HepG2 (cell line): ENCODE data around the gene WWTR1. TPM values are rescaled to one million over a fixed set of nuclear protein-coding genes. Genes with fewer than 3 reads are reported as not detected.

Experiments used
- ATAC-seq: fragments of 200-7000 bp; cut with Tn5 transposase; 3 replicates; pipeline ENCODE4 v1.9.1; 2020; ENCODE audit warnings: mild to moderate bottlenecking, moderate library complexity
- BruUV-seq: library from RNA; stranded (reverse); fragments of 400-500 nt; replicated peaks from 2 replicates; lab custom pipeline; 2021; lab: Mats Ljungman, UMichigan
- CTCF ChIA-PET: fragments of 300-600 bp; formaldehyde crosslinking; extraction: SDS; loops from one replicate; lab custom pipeline; 2021; ENCODE audit warnings: low total read pairs, inconsistent platforms, low intra/inter-chr PET ratio; lab: Yijun Ruan, JAX
- POLR2A ChIA-PET: fragments of 350-600 bp; sonication (Branson Sonifier 250); formaldehyde crosslinking; loops from one replicate; lab custom pipeline; 2020; ENCODE audit warnings: antibody characterized with exemption, inconsistent platforms; lab: Yijun Ruan, JAX
- DNase-seq: peaks from one replicate; pipeline ENCODE4 v3.0.0-alpha.2; 2015; ENCODE audit warnings: low spot score
- FAIRE-seq: peaks from 3 replicates; lab custom pipeline; 2011; peaks lifted over from hg19 to GRCh38; lab: Jason Lieb, UNC
- H2AFZ ChIP-seq: one replicate; pipeline ENCODE4 v1.6.1; 2011; ENCODE audit warnings: low read length, inconsistent platforms
- H3K27ac ChIP-seq: fragments of 300-600 bp; 3 replicates; pipeline ENCODE4 v1.8.0; 2011; ENCODE audit warnings: mixed run types, mild to moderate bottlenecking, mixed read lengths, low read length, inconsistent platforms; ENCODE audit not compliant: insufficient read depth; ENCODE audit errors: extremely low read length
- H3K27me3 ChIP-seq, 2 experiments: fragments of 200-600 bp in 1 of 2; 2 replicates in 1 of 2; 3 replicates in 1 of 2; pipeline versions ENCODE4 v1.6.0 to v1.8.0; 2011; ENCODE audit warnings: low read length in 2 of 2, mild to moderate bottlenecking in 2 of 2, moderate library complexity in 2 of 2, inconsistent platforms in 1 of 2; ENCODE audit not compliant: insufficient read depth in 2 of 2, control insufficient read depth in 1 of 2
- H3K36me3 ChIP-seq, 2 experiments: fragments of 200-600 bp in 1 of 2; replicated peaks in 1 of 2; 2 replicates in 1 of 2; 3 replicates in 1 of 2; pipeline versions ENCODE4 v1.5.1 to v1.8.0; 2011; ENCODE audit warnings: low read length in 2 of 2, inconsistent platforms in 1 of 2; ENCODE audit not compliant: insufficient read depth in 2 of 2, control insufficient read depth in 1 of 2
- H3K4me1 ChIP-seq: 2 replicates; pipeline ENCODE4 v1.5.1; 2012; ENCODE audit warnings: low read length, inconsistent platforms; ENCODE audit not compliant: insufficient read depth
- H3K4me2 ChIP-seq: 2 replicates; pipeline ENCODE4 v1.6.0; 2011; ENCODE audit warnings: low read depth, low read length, inconsistent platforms
- H3K4me3 ChIP-seq, 3 experiments: fragments of 200-600 bp in 1 of 3; sonication (generic), shearing (Covaris generic) in 1 of 3; replicated peaks in 1 of 3; 2 replicates each; pipeline ENCODE4 v1.5.1; 2011 to 2016; ENCODE audit warnings: low read length in 3 of 3, inconsistent platforms in 2 of 3, low read depth in 2 of 3, mild to moderate bottlenecking in 2 of 3, control low read depth in 1 of 3, mixed read lengths in 1 of 3; ENCODE audit not compliant: insufficient read depth in 1 of 3
- H3K79me2 ChIP-seq: one replicate; pipeline ENCODE4 v1.6.1; 2011; ENCODE audit warnings: low read length, inconsistent platforms; ENCODE audit not compliant: insufficient read depth
- H3K9ac ChIP-seq: 2 replicates; pipeline ENCODE4 v1.6.0; 2011; ENCODE audit warnings: mild to moderate bottlenecking, low read depth, low read length, inconsistent platforms; ENCODE audit not compliant: insufficient read depth
- H3K9me3 ChIP-seq: 2 replicates; pipeline ENCODE4 v1.5.1; 2012; ENCODE audit warnings: mild to moderate bottlenecking, low read length
- H4K20me1 ChIP-seq: 2 replicates; pipeline ENCODE4 v1.6.0; 2011; ENCODE audit warnings: inconsistent platforms, mild to moderate bottlenecking, low read length, moderate library complexity; ENCODE audit not compliant: insufficient read depth
- ETV5 ChIP-seq: IDR thresholded peaks from 2 replicates; pipeline ENCODE4 v1.6.1; 2018; ENCODE audit warnings: missing biosample characterization, missing genetic modification reagents, inconsistent platforms, borderline replicate concordance
- GABPA ChIP-seq, 2 experiments: IDR thresholded peaks; 2 replicates each; pipeline ENCODE4 v1.6.1; 2011 to 2016; ENCODE audit warnings: low read depth in 2 of 2, low read length in 1 of 2, missing biosample characterization in 1 of 2, missing genetic modification characterization in 1 of 2
- GZF1 ChIP-seq: sonication (generic); formaldehyde crosslinking; IDR thresholded peaks from 2 replicates; pipeline ENCODE4 v1.5.1; 2020; ENCODE audit warnings: mild to moderate bottlenecking, missing genetic modification reagents
- NR2C2 ChIP-seq: sonication (generic); formaldehyde crosslinking; IDR thresholded peaks from 2 replicates; pipeline ENCODE4 v1.4.0; 2020; ENCODE audit warnings: missing genetic modification reagents, mild to moderate bottlenecking, moderate library complexity, borderline replicate concordance
- RARA ChIP-seq: IDR thresholded peaks from 2 replicates; pipeline ENCODE4 v1.6.1; 2016; ENCODE audit warnings: missing genetic modification reagents, missing compliant biosample characterization
- TRIM22 ChIP-seq: fragments of 450-650 bp; IDR thresholded peaks from 2 replicates; pipeline ENCODE4 v1.6.1; 2017
- XBP1 ChIP-seq: sonication (generic); formaldehyde crosslinking; IDR thresholded peaks from 2 replicates; pipeline ENCODE4 v1.5.0; 2020; ENCODE audit warnings: missing genetic modification reagents
- ZNF3 ChIP-seq: IDR thresholded peaks from 2 replicates; pipeline ENCODE4 v1.7.0; 2017; ENCODE audit warnings: inconsistent platforms
- ZNF878 ChIP-seq: sonication (generic); formaldehyde crosslinking; IDR thresholded peaks from 2 replicates; pipeline ENCODE4 v1.8.1; 2023; ENCODE audit warnings: mild to moderate bottlenecking, missing genetic modification reagents, moderate library complexity
- WGBS: methylation state at CpG from one replicate; pipeline ENCODE4 v1.1.6; 2017; ENCODE audit warnings: low lambda C conversion rate; 5-methylcytosine and 5-hydroxymethylcytosine counted together
- in situ Hi-C: cut with HindIII; loops from 2 replicates; pipeline ENCODE4 v1.10.0; 2017; ENCODE audit warnings: low pct_unique_long_range_greater_than_20kb; ENCODE audit not compliant: extremely low pct_ligation_motif_present
- intact Hi-C: fragments of 100-400 bp; cut with micrococcal nuclease; formaldehyde crosslinking; loops from one replicate; pipeline ENCODE4 v1.10.0; 2022; ENCODE audit not compliant: unreplicated experiment
- polyA plus RNA-seq, 8 experiments: library from polyadenylated mRNA; depleted of rRNA in 3 of 8; stranded (reverse) in 7 of 8; unstranded in 1 of 8; fragments of >200 nt; fragmentation: Illumina TruSeq in 4 of 8; extraction: Trizol in 4 of 8; gene quantifications; 2 replicates each; pipeline versions ENCODE4 v1.2.1 to v1.2.3, GENCODE V29; 2011 to 2016; ENCODE audit warnings: low read depth in 4 of 8, missing spikeins in 1 of 8, mixed read lengths in 1 of 8; ENCODE audit not compliant: insufficient read depth in 1 of 8
- total RNA-seq, 5 experiments: library from RNA; depleted of rRNA; stranded (reverse); fragments of >200 nt; fragmentation: Illumina TruSeq; extraction: Trizol; gene quantifications; 2 replicates each; pipeline ENCODE4 v1.2.3, GENCODE V29; 2016; ENCODE audit warnings: low read depth in 1 of 5
- TF ChIP-seq, protein P1 (sequence below): sonication (generic); formaldehyde crosslinking; IDR thresholded peaks from 2 replicates; pipeline ENCODE4 v1.9.0; 2021; ENCODE audit warnings: missing genetic modification reagents, borderline replicate concordance

Gene WWTR1
- total and polyA plus RNA-seq, 2 of the 13 experiments (the other 11 are each of a cell fraction or from before 2014, with no cell fraction given), result 19.7 to 139 TPM

DNA sequence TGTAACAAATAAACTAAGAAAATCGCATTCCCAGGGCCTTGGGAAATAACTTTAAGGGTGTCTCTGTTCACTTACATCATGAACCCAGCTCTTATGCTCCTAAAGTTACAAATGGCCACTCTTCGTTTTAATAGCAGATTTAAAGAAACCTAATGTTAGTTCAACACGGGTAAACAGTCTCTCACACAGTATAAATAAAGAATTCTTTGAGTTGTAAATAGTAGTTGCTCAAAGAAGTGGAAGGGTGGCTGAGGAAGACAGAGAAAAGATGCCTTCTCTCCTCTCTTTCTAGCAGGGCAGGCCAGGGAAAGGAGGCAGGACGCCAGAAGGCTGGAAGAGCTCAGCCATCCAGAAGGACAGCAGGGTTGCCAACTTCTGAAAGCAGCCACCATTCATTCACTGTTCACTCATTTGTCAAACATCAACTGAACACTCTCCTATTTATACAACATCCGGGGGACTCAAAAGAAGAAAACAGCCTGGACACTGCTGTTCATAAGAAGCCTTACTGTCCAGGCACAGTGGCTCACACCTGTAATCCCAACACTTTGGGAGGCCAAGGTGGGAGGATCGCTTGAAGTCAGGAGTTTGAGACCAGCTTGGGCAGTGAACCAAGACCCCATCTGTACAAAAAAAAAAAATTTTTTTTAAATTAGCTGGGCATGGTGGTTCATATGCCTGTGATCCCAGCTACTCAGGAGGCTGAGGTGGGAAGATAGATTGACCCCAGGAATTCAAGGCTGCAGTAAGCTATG, 47.3 kb downstream of the WWTR1 start (continued):
- peak; percentile 46; the same call in 1 of the 2 replicates for TF ChIP-seq ETV5 (CRISPR knock-in tag)

DNA sequence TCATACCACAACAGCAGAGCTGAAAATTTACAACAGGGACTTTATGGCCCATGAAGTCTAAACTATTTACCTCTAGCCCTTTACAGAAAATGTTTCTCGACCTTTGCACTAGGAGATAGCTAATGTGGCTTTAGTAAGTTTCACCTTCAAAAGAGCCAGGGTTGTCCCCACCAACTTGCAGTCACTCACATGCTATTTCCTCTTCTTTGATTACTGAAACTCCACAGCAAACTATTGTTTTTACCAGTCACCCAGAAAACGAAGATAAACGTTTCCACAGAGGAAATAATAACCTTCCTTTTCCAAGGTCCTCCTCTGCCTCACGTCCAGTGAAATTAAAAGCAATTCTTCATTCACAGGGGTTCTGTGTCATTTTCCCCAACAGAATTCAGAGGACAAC, 48.2 kb downstream of the WWTR1 start:
- H2AFZ ChIP-seq, result no peak overlapping the region
- peaks cover 6 to 30% of the 10 kb centered on the region in 2 experiments for H3K36me3 ChIP-seq
- BruUV-seq, result no TSS peak
- under 1% methylated on average over 4 of the region's 4 CpGs for WGBS
- FAIRE-seq, result peak; percentile 82
- H3K27ac ChIP-seq, result peak overlapping the region; percentile 89
- H3K27me3 ChIP-seq, result no peaks in the 10 kb centered on the region
- H4K20me1 ChIP-seq, result no peaks in the 10 kb centered on the region
- H3K9me3 ChIP-seq, result no peaks in the 10 kb centered on the region
- intact Hi-C loops (loop anchor here (5.0 kb wide), 2 partner anchors 33 to 48 kb away; partner anchors contain the start of gene WWTR1), in situ Hi-C loops (no loop called here)
- H3K4me1 ChIP-seq, result peaks cover 100% of the 10 kb centered on the region
- H3K9ac ChIP-seq, result peak overlapping the region; percentile 65
- H3K79me2 ChIP-seq, result peaks cover 80% of the 10 kb centered on the region
- DNase-seq, result peak; percentile 95
- ChIA-PET POLR2A (interaction anchor here (0.7 to 4.1 kb wide), 11 partner anchors 9 to 309 kb away, joined by 3 to 42 read pairs (median 10); partner anchors contain the start of gene WWTR1), CTCF (no interaction called here)
- ATAC-seq, result peak; percentile 85
- H3K4me2 ChIP-seq, result peak overlapping the region; percentile 73
- peak overlapping the region in 1 of 3 experiments; percentile 30; a peak in 1 of 6 replicates for H3K4me3 ChIP-seq
- TF ChIP-seq GABPA (IDR thresholded peaks at IDR 0.05; ENCODE audit: low read depth, low read length), result no peak
- peak; percentile 37; the same call in 1 of the 2 replicates for TF ChIP-seq GABPA (CRISPR knock-in tag; IDR thresholded peaks at IDR 0.05; ENCODE audit: low read depth)
- peak; percentile 98 for TF ChIP-seq ZNF3 (CRISPR knock-in tag)
- TF ChIP-seq, protein P1, sequence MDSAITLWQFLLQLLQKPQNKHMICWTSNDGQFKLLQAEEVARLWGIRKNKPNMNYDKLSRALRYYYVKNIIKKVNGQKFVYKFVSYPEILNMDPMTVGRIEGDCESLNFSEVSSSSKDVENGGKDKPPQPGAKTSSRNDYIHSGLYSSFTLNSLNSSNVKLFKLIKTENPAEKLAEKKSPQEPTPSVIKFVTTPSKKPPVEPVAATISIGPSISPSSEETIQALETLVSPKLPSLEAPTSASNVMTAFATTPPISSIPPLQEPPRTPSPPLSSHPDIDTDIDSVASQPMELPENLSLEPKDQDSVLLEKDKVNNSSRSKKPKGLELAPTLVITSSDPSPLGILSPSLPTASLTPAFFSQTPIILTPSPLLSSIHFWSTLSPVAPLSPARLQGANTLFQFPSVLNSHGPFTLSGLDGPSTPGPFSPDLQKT (CRISPR knock-in tag), result no peak
- TF ChIP-seq NR2C2 (CRISPR knock-in tag), result 0 out of 2 replicates have a peak, but pooled peaks have one; percentile 23
- no peak for TF ChIP-seq TRIM22
- TF ChIP-seq XBP1 (CRISPR knock-in tag), result no peak
- TF ChIP-seq GZF1 (CRISPR knock-in tag), result no peak
- peak; percentile 81 for TF ChIP-seq RARA (CRISPR knock-in tag)
- no peak; the same call in 1 of the 2 replicates for TF ChIP-seq ZNF878
